DMS 273 (cell line): ENCODE results near the gene KCNQ1.

Source experiments
- DNase-seq: peaks from one replicate; lab custom pipeline; 2025; ENCODE audit not compliant: unreplicated experiment; lab: John Stamatoyannopoulos, UW

Gene KCNQ1

DNA sequence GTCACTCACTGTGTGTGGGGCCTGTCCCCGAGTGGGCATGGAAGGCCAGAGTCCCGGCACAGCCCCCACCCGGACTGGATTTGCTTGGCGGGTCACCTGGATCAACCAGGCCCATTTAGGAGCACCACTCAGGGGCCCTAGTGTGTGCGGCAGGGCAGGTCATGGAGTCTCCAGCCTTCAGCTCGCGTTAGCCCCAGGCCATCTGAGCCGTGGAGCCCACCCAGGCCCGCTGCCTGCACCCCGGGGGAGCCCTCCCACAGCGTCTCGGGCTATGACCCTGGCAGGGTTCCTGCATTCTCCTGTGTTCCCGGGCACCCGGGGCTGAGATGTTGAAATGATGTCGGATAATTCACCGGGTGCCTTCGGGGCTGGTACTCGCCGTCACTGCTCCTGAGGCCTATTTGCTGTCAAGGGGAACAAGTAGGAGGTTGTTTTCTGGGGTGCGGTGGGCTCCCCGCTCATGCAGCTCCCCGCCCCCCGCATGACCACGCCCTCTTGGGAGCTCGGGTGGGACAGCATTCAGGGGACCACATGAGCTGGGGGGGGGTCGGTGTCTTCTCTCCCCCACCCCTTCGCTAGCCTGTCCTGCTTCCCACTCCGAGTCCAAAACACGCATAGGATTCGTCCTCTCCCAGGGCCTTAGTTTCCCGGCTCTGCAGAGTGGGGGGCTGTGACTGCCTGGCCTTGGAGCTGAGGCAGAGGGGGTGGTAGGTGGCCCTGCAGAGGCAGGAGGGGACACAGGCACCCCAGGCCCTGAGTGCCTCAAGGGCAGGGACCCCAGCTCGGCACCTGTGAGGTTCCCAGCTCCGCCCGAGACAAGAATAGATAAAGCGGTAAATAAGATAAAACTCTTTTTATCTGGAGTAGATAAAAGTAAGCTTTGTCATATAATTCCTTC, 77.2 kb downstream of the KCNQ1 start:
- DNase-seq = no peak

DNA sequence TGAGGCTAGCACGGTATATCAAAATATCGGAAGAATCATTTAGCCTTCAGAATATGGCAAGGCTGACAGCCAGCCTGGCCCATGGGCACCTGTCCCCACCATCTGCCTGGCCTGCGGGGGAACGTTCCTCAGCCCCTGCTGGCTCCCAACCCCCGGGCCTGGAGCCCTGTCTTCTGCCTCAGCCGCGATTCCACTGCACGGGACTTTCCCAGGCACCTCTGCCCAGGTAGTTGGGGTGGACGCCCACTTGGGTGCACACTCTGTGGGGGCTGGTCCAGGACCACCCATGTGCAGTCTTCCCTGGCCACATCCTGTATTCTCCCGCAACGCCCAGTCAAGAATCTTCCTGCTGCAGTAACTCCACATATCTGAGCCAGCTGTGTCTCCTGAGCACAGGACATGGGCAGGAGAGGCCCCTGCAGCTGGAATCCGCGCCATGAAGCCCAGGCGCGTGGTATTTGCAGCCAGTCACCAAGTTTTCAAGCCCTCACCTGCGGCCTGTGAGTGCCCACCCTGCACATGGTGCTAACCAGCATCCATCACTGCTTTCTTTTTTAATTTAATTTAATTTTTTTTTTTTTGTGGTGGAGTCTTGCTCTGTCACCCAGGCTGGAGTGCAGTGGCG, 77.9 kb downstream of the KCNQ1 start:
- DNase-seq = peak; percentile 51

DNA sequence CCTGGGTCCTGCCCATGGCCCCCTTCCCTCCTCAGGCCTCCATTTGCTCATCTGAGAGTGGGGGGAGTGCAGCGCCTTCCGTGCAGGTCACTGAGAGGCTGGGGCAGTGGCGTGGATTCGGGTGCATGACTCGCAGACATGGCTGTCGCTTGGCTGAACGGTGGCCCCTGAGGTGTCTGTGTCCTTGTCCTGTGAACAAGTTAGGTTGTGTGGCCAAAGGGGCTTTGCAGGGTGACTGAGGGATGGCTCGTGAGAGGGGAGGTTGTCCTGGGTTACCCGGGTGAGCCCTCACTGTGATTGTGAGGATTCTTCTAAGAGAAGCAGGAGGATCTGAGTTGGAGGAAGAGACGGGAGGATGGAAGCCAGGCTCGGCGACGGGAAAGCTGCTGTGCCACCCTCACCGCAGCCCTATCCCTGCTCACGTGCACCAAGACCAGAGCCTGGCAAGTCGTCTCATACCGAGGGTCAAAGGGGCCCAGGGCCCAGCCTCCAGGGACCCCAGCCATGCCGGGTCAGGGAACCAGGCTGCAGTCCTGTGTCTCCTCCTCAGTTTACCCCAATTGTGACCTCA, 79.1 kb downstream of the KCNQ1 start:
- DNase-seq = no peak

DNA sequence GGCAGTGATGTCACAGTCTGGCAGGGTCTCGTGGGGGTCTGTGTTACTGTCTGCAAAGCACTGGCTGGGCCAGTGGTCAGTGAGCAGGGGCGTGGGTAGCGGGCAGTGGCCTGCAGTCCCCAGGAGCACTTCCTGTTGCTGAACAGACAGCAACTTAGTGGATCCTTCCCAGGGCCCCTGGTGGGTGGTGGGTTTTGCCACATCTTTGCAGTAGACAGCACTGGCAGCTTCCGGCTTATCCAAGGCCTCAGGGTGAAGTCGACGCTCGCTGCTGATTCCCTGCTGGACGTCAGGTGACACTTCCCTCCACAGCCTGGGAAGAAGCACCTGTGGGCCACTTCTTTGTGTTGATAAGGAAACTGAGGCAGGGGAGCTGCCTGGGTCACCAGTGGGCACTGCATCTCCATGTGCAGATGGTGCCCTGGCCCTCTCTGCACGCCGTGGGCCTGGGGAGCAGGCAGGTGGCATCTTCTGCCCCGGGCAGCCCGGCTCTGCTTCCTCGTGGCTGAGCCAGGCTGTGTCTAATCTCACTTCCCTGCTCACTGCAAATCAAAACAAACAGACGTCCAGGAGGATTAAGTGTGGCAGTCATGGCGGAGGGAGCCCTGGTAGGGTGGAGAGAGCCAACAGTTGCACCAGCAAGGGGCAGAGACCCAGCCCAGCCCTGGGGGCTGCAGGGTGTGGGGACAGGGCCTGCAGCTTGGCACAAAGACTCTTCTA, 79.8 kb downstream of the KCNQ1 start:
- no peak for DNase-seq

DNA sequence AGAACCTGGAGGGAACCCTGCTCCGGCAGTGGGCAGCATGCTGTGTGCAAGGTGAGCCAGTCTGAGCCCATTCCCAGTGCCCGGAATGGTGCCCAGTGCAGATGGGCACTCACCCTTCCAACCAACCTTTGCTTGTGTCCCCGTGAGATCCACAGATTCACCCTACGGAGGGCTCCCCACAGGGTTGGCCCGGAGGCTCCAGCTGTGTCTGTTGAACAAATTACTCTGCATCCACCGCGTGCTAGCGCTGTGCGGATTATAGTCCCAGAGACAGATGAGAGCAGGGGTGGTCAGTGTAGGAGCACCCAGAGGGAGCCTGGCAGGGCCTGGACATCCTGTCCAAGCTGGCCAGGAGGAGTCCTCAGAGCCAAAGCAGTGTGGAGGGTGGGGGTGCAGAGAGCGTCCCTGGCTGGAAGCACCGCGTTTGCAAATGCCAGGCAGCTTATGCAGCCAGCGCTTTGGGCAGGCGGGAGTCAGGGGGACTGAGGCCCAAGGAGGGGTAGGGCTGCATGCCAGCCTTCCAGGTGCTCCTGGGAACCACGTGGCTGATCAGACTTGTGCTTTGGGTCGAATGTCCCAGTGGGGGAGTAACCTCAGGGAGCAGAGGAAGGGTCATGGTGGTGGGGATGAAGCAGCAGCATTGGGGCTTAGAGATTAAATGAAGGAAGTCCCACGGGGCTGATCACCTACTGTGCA, 80.5 kb downstream of the KCNQ1 start:
- no peak for DNase-seq

DNA sequence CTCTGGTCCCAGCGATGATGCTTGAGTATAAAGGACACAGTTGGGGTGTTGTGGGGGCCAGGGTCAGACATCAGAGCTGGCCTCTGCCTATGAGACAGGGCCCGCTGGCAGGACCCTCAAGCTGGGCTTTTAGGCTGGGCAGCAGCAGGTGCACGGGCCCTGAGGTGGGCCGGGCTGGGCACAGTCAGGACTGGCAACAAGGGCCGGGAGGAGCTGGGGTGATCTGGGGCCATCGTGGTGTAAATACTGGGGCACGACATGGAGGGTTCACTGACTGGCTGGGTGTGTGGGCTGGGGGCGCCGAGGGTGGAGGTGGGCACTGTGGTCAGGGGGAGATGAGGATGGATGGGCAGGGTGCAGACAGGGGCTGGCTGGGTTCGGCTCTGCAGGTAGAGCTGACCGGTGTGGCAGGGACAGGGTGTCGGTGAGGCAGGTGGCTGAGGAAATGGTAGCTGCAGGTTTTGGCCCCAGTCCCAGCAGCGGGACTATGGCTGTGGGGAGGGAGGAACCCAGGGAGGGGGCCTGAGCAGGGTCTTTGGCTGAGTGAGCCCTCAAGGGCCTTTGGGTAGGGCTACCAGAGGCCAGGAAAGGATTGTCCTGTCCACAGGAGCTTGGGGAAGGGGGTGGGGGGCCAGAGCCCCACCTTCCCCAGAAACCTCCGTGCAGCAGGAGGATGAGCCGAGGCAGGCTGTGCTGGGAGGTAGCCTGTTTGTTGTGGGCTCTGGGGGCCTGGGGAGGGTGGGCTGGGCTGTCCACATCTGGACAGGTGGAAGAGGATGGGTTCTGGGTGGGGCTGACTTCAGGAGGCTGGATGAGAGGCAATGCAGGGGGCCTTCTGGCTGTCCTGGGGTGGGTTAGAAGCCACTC, 81.4 kb downstream of the KCNQ1 start:
- DNase-seq = no peak

DNA sequence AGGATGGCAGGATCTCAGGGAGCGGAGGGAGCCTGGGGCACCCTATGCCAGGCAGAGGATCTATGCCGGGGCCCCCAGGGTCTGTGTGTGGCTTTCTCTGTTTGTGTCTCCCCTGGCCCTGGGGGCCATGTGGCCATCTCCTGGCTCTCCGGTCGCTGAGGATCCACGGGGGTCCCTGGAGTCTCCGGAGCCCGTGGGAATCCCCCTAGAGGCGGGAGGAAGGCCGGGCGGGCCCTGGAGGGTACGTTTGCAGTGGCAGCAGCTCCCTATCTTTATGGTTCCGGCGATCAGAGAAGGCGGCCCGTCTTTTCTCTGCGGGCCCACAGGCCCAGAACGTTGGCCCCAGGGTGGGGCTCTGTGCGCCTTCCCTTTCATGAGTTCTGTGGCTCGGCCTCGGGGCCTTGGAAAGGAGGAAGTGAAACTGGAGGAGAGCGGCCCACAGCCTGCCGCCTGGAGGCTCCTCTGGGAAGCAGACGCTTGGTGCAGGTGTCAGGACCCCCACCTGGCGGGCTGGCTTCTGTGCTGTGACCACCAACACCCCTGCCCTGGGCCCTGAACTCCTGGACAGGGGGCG, 82.1 kb downstream of the KCNQ1 start:
- DNase-seq = no peak

DNA sequence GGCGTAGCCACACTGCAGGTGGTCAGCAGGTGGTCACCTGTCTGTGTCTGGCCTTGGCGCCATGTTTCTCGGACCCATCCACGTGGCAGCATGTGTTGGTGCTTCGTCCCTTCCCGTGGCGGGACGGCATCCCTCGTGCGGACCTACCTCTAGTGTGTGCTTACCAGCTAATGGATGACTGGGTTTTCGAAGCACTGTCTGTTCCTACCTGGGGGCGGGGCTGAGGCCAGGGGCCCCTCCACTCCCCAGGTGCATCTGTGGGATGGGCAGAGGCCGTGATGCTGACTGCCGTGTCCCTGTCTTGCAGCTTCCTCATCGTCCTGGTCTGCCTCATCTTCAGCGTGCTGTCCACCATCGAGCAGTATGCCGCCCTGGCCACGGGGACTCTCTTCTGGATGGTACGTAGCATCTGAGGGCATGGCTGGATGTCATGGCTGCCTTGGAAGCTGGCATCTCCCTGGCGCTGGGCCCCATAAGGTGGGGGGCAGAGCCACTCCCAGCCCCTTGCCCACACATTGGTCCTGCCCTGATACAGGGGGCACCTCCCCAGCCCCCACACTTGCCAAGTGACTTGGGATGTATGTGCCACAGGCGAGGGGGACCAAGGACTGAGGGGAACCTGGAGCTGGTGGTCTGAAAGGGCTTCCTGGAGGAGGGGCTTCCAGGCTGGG, 82.9 kb downstream of the KCNQ1 start:
- no peak for DNase-seq

DNA sequence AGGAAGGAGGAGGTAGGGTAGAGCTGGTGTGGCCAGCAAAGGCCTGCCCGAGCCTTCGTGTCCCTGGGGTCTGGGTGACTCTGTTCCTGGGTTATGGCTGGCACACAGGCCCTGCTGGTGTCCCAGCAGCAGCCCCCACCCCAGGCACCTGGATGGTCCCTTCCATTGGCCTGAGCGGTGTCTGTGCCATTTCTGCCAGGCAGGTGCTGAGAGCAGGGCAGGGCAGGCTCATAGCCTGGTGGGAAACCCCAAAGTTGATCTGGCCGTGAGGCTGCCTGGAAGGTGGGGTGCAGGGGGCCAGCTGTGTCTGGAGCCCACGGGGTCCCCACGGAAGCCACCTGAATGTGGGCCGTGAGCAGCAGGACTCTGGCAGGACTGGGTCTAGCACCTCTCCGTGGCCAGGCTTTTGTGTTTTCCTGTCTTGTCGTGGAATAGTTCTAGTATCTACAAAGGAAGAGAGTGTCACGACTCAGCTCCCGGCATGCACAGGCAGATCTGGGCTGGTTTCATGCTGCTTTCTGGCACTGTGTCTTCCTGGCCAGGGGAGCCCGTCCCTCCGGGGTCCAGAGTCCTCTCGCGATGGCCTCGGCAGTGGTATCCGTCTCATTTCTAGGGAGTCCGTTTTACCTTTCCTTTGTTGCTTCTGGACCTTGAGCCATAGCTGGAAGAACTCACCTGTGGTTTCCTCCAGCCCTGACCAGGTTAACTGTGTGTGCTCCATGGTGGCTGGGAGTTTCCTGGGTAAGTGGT, 83.7 kb downstream of the KCNQ1 start:
- no peak for DNase-seq

DNA sequence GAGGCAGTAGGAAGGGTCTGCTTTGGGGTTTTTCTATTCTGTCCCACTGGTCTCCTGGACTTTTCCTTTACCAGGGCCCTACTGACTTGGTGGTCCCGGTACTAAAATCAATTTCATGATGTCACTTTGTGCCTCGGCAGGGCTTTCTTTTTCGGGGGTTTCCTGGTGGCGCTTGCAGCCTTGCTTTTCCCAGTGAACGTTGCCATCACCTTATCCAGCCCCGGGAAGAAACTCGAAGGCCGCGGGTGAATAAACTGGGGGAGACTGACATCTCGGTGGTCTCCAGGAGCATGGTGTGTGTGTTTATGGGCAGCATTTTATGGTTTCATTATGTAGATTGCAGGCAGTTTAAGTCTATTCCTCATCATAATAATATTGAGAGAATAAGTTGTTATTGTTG, 84.4 kb downstream of the KCNQ1 start:
- no peak for DNase-seq

DNA sequence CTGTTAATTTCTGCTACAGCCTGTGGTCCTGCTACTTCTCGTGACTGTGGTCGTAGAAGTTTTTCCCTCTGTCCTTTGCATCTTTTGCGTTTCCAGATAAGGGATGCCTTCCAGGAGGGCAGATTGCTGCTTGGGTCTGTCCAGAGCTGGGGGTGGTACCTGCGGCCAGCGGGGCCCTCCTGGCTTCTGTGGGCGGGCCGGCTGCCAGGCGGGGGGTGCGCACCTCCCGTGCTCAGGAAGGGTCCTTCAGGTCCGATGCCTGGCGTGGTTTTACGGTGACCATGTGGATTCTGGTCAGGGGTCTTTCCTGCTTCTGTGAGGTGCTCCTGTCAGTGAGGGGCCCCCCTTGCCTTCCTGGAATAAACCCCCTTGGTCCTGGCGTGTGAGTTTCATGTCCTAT, 84.8 kb downstream of the KCNQ1 start:
- DNase-seq = no peak

DNA sequence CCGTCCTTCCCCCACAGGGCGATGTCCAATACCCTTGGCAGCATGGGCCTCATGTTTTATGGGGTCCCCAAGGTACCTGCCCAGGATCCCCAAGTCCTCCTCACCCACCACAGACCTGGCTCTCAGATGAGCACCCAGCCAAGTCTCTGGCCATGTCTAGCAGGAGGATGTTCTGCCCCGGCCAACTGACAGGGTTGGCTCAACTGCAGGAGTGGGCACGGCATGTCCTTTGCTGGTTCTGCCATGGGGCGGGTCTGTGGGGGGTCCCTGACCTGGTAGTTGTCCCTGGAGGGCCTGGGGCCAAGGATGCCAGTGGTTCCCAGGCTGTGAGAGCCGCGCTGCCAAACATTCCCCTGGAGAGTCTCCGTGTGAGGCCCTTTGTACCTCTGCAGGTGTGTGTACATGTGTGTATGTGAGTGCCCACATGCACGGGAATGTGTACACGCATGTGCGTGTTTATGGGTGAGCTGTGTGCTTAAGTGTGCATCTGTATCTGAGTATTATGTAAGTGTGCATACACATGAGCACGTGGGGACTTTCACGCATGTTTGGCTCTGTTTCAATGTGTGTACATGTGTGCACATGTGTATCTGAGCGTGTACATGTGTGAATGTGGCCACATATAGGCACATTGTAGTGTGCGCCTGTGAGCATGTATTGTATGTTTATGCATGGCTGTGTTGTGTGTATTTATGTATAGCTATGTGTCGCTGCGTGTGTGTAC, 85.5 kb downstream of the KCNQ1 start:
- DNase-seq = no peak

DNA sequence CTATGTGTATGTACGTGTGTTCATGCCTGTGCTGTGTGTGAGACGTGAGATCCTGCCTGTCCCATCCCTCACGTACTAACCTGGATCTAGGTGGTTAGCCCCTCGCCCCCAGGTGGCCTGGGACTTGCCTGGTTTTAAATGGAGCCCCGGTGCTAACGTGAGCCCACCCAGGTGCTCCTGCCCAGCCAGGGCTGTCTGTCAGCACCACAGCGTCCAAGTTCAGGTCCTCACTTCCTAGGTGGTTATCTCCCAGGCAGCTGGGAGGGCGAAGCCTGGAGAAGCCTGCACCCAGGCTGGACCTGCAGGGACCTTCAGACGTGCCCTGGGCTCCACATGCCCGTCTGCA, 86.0 kb downstream of the KCNQ1 start:
- DNase-seq = no peak

DNA sequence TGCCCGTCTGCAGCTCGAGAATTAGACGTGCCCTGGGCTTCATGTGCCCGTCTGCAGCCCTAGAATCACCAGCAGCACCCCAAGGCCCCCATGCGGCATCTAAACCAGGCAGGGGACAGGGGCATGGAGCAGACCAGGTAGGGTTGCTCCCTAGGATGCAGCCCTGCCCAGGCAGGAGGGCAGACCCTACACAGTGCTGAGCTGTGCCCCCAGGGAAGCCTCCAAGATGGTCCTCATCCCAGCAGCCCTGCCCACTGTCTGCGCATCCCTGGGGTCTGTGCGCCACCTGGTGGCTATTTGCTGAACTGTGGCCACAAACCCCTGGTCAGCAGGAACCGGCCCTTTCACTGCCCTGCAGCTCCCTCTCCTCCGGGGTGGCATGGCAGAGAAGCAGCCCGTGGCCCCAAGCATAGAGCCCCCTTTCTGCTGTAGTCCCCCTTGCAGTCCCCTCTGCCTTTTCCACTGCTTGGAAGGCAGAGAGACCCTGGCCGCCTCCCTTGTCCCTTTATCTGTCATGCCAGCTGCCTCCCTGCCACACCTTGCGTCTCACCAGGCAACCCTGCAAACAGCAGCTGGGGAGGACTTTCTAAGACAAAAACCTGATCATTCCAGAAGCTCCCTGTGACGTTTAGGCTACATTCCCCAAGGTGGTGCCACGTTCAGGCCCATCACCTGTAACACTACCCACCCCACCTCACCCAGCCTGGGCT, 86.6 kb downstream of the KCNQ1 start:
- peak; percentile 56 for DNase-seq

DNA sequence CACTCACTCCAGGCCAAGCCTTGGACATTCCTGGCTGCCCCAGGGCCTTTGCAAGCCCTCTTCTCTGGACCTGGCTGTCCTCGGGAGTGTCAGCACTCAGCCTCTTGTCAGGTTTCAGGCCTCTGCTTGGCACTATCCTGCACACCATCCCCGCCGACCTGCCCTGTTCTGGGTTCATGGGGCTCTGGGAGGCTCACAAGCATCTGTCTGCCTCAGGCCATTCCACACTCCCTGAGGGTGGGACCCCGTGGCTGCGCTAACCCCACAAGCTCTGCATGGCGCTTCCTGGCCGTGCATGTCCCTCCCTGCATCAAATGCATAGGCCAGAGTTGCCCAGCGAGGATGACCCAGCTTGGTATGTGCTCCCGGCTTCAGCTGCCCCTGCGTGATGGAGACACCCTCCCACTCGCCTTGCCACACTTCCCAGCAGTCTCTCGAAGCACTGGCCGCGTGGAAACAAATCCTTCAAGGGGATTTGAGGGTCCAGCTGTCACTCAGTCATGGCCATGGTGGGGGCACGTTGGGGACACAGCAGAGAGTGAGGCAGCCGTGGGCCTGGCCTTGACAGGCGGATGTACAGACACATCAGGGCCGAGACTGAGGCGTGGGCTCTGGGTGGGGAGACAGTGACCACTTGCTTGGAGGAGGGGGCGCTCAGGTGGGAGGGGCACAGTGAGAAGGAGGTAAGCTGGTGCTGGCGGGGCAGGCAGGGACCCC, 87.3 kb downstream of the KCNQ1 start:
- DNase-seq = no peak

DNA sequence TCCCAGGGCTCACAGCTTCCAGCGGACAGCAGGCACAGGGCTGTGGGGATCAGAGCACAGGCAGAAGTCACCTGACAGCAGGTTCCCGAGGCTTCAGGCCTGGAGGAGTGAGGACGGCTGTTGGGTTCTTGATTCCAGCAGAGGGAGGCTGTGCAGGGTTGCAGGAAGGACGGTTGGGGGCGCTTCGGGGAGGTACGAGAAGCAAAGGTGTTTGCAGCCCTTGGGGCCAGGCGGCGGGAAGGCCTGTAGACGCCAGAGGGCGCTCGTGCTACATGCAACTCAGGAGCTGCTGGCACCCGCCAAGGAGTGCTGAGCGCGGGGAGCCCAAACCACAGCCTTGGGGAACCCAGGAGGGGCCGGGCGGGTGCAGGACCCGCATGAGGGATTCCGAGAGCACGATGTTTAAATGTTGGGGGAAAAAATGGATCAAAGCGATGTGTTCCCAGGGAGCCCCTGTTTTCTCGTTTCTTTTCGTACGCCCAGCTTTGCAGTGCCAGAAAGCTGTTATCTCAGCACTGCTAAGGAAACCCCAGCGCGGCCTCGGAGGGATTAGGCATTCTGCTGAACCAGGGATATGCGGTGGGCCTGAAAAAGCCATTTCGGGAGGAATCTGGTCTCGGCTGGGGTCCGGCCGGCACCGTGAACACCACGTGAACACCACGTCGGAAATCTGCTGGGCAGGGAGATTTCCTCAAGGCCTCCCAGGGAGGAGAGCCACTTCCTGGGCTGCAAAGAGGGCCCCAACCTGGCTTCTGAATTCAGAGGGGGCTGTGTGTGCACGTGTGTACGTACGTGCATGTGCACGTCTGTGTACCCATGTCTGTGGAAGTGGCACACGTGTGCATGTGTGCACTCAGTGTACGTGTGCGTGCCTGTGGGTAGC, 88.1 kb downstream of the KCNQ1 start:
- DNase-seq = peak; percentile 93
